Eye (tissue), 1 donor: Measurements from ENCODE around the gene DOK5.
A peak's percentile ranks its signal among the peaks of the same experiment; 100 is the strongest.
"Not testable (repeated sequence)": the region's sequence is repeated elsewhere in the genome, so short reads cannot be mapped to it uniquely, and the experiment has no call there.

Source experiments
- DNase-seq: peaks from one replicate; pipeline ENCODE4 v3.0.0-alpha.2; 2015

The DOK5 gene

DNA sequence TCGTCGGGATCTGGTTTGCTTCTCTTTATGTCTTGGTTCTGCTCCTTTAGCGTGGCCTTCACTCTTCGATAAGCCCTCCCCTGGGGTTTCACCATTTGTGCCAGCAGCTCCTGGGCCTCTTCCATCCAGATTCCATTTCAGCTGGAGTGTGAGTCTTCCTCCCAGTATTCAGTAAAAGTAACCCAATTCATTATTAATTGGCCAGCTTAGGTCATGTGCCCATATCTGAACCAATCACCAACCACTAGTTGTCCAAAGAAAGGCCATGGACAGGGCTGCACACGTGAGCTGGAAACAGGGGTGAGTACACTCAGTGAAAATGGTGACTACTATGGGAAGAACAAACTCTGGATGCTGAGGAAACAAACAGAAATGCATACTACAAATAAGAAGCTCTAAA, 2.8 kb upstream of the DOK5 start:
- DNase-seq: no peak

- DNase-seq: no peak
These were observed 2.1 kb upstream of the DOK5 start for GRCh38 chr20:54473340-54473739.

DNA sequence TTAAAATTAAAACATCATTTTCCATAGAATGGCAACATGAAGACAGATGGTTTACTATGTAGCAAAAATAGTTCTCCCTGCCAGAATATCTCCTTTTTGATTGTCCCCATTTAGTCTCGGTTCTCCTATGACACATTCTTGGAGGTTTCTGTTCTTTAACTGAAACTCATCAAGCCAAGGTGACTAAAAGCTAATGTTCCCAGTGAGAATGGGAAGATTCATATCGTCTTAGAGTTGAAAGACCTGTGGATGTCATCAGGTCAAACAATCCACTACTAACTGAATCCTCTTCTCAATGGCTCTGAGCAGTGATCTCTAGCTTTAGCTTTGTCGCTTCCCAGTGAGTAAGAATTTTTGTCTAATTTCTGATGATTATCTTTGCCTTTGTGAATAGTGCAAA, 1.3 kb upstream of the DOK5 start:
- DNase-seq: no peak

DNA sequence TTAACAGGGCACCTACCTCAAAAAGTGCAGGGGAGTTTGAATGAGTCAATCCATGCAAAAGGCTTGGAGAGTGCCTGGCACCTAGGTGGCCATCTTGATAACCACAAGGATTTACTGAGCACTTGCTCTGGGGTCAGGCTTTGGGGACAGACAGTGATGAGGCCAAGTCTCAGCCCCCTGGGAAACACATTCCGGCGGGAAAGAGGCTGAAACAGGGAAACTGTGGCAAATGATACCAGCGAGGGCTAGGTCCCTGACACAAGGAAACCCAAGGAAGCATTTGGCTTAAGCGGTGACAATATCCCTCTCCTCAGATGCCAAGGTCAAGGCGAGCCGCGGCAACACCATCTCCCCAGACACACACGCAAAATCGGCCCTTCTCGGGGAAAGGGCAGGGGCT, 527 bp upstream of the DOK5 start:
- no peak for DNase-seq

DNA sequence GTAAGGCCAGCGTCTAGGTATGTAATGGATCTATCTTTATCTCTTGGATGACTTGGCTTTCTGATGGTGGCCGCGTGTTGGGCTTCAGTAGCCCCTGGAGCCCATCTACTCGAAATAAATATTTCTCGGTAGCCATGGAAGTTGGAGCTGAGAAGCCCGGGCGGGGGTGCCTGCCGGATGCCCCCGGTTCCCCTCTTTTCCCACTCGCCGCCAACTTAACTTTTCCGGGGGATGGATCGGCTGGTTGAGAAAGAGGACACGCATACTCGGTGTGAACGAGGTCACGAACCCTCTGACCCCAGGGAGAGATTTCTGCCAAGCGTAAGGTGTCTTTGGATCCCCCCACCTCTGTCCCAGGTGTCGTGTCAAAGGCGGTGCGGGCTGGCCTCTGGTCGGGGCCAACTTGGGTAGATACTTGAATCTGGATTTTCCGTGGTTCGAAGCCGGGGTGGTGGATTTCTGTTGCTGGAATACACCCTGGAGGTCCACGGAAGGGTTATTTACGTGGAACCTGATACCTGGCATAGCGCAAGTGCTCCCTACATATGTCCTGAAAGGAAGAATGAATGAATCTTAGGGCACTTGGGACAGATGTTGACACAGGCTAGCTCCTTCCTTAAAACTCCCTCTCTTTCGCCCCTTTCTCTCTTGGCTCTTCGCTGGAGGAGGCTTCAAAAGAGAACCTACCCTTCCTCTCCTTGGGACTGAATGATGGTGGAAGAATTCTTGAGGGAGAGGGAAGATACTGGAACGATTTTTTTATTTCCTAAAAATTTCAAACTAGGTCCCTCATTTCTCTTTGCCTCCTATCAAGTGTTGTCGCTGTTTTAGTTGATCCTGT, 996 bp downstream of the DOK5 start:
- DNase-seq: peak; percentile 62

GRCh38 chr20:54477191-54477955, 2.0 kb downstream of the DOK5 start:
- DNase-seq: peak; percentile 64

DNA sequence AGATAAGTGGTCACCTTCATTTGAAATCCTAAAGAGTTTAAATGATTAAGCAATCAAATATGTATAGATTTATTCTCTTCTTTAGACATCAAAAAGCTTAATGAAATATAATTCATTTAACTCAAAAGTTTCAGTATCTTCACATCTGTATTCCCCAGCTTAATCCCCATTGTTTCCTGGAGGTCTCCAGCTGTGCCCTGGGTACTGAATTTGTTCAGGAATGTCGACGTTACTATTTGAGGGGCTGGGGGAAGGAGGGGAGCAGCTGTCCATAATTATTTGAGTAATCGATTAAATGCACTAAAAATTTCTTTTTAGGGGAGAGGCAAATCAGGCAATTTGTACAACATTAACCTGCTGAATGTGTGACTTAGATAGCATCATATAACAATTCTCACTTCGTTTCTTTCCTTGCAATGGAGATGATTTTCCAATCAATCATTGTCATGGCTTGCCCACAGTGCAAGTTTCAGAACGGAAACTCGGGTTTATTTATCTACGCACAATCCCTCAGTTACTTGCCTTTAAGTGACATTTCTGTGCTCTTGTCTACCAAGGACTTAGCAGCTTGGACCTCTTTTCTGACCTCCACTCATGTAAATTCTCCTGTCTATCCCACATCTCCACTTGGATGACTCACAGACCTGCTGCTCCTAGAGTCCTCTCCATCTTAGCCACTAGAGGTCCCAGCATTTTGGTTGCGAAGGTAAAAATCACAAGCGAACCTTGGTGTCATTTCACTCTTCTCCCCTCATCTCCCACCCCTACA, 3.9 kb downstream of the DOK5 start:
- DNase-seq: peak; percentile 18

GRCh38 chr20:54479937-54480336, 4.5 kb downstream of the DOK5 start:
- DNase-seq: not testable (repeated sequence)

DNA sequence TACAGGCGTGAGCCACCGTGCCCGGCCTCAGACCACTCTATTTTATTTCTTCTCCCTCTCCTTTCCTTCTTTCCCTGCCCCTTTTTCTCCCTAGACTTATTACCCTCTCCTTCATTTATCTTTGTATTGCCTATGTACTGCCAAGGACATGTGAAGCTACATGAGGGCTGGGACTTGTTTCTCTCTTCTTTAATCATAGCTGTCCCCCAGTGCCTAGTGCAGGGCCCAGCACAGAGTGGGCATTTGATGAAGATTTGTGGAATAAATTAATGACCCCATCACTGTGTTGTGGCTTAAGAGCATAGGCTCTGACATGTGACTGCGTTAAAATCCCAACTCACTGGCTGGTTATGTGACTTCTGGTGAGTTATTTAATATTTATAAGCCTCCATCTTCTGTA, 6.0 kb downstream of the DOK5 start:
- DNase-seq: no peak

- DNase-seq: no peak
These were observed 10.2 kb downstream of the DOK5 start for GRCh38 chr20:54485631-54486030.

DNA sequence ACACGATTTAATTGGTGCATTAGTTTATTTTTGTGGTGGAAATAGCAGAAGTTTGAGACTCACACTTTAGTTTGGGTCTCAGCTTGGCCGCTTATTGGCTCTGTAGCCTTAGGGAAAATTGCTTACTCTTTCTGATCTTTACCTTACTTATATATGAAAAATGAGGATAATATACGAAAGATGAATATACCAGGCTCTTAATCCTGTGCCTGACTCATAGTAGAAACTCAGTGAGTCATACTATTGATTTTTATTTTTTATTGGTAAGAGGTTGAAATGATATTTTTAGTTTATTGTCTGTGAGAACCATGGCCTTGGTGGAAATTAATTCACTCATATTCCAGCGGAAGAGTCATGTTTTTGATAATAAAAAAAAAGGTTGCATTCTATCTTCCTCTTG, 11.2 kb downstream of the DOK5 start:
- no peak for DNase-seq

- no peak for DNase-seq
These were observed 13.0 kb downstream of the DOK5 start for GRCh38 chr20:54488442-54488841.

DNA sequence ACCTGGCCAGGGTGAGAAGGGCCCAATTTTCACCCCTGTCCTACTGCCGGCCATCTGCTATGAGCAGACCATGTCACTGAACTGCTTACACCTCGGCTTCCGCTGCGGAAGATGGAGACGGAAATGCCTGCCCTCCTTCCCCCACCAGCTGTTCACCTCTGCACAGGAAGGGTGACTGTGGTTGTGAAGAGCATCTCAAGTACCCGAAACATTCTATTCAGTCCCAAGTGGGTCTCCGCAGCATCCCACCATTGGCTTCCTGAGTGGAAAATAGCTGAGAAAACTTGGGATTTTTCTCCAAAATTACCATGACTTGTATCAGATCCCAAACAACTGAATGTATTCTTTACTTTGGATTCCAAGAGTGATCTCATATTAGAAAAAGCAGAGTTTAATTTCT, 16.1 kb downstream of the DOK5 start:
- no peak for DNase-seq

GRCh38 chr20:54494303-54495006, 19.1 kb downstream of the DOK5 start:
- no peak for DNase-seq

DNA sequence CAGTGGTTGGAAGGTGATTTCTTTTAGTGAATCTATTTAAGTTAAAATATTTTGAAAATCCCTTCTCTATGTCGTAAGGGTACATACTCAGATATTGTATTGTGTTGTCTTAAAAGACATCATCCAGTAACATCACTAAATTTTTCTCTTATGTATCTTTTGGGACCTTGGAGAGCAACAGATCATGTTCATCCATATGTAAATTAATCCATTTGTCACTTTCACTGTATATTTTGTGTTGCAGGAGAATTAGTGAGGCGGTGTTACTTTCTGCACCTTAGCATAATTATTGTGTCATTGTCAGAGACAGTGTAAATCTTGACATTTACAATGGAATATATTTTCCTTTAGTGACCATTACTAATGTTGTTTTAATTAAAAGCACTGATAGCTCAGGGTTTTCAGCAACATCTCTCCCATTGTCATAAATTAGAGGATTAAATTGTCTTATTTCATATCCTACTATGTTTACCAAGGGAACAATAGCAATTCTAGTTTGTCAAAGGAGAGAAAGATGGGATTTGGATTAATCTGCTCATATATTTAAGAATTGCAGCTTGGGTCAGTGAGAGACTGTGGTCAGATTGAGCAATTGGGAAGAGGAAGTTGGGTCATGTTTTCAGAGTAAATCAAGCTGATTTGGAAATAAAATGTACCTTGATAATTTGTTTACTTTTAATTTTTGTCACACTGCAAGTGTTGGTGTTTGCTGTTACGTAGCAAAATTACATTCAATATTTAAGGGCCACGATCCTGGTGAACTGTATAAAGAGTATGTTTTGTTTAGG, 22.7 kb downstream of the DOK5 start:
- no peak for DNase-seq

- no peak for DNase-seq
These were observed 23.7 kb downstream of the DOK5 start for GRCh38 chr20:54499111-54499510.

DNA sequence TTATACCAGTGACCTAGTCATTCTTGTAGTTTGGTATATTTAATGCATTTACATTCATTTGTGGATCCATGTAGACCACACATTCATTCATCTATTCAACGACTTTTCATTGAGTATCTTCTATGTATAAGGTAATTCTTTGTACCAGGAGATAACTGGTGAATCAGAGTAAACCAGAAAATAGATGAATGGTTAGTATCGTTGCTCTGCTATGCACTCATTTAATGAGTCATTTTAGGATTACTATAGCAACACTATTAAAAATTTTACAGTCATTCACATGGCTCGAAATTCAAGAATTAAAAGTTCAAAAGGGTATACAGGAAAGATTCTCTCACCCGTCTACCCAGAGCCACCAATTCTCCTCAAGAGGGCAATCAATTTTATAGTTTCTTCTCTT, 26.8 kb downstream of the DOK5 start:
- no peak for DNase-seq

DNA sequence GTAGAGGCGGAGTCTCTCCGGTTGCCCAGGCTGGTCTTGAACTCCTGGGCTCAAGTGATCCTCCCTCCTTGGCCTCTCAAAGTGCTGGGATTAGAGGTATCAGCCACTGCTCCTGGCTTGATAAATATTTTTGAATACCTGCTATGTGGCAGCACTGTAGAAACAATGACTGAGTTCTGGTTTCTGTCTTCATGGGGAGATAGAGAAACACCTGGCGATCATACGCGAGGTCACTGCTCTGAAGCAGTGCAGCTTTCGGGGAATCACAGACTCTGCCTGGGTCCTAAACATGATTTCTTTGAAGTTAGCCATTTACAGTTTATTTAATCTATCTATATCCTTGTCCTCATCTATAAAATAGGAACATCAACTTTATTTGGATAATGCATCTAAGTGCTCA, 31.2 kb downstream of the DOK5 start:
- DNase-seq: no peak

DNA sequence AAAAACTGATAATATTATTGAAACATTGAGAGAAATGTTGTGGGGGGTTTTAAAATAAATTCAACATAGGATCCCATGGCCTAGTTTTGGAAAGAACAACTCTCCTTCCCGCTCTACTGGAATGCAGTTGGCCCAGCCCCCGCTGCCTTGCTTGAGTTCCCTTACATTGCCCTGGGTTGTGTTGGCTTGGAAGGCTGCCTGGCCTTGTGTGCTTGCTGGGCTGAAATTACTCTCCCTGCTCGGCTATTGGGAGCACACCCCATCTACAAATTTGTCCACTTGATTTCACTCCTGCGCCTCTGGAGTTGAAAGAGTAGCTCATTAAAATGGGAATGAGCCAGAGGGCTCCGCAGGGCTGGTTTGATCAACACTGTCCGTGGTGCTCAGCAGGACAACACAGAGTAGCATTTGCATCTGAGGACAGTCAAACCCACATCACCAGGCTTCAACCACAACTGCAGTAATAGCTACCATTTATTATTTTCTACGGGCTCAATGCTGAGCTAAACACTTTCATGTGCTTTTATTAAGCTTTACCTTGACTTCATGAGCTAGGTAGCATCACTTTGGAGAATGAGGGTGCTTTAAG, 35.2 kb downstream of the DOK5 start:
- DNase-seq: peak; percentile 70

DNA sequence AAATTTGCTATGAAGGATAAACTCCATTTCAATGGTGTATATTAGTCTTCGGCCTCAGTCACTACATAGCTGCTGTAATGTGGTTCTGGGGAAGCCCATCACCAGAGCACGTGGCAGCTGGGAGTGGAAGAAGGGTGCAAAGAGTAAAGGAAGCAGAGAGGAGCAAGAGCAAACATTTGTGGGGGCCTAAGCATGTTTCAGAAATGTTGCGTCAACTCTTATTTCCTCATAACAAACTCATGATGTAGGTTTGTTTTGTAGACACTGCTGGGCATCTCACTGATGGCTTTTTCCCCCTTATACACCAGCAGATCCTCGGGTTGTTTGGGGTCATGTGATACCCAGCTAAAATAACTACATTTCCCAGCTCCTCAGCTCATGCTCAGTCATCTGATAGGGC, 37.3 kb downstream of the DOK5 start:
- no peak for DNase-seq

GRCh38 chr20:54514028-54514607, 38.7 kb downstream of the DOK5 start:
- DNase-seq: peak; percentile 35
